Measurements from ENCODE around the gene ACVR1. TPM values are rescaled to one million over a fixed set of nuclear protein-coding genes. Genes with fewer than 3 reads are reported as not detected.

The ACVR1 gene
- total and polyA plus RNA-seq, 2 donors (not counting 3 experiments of a cell fraction or from before 2014, with no cell fraction given): 24.8 to 33.6 TPM

GRCh38 chr2:157741819-157742484 lies 134.2 kb downstream of the ACVR1 start:
- TF ChIP-seq CTCF (IDR thresholded peaks at IDR 0.05; ENCODE audit: extremely low read depth in 1 of 2, insufficient read depth in 1 of 2, low read depth in 1 of 2, low read length in 2 of 2) (no peak), EZH2 (IDR thresholded peaks at IDR 0.05; ENCODE audit: borderline replicate concordance, low read depth, low read length, severe bottlenecking) (no peak), FOS (IDR thresholded peaks at IDR 0.05; ENCODE audit: borderline replicate concordance, insufficient read depth, low read length) (no peak), JUN (IDR thresholded peaks at IDR 0.05; ENCODE audit: borderline replicate concordance, insufficient read depth, insufficient read length, low read depth) (no peak), MAX (IDR thresholded peaks at IDR 0.05; ENCODE audit: insufficient read depth, insufficient read length) (no peak), GATA2 (IDR thresholded peaks at IDR 0.05; ENCODE audit: insufficient read depth, insufficient read length, low read depth, low read length) (no peak), POLR2A (IDR thresholded peaks at IDR 0.05; ENCODE audit: low read depth, low read length) (no peak), POLR2AphosphoS5 (IDR thresholded peaks at IDR 0.05; ENCODE audit: insufficient read depth, low read depth, low read length) (no peak), MYC (IDR thresholded peaks at IDR 0.05; ENCODE audit: low read depth, low read length) (no peak)
- POLR2A ChIA-PET: no interaction called here
- dilution Hi-C loops (cut with MboI; ENCODE audit: extremely low pct_ligation_motif_present, low sequenced_read_pairs): no loop called here

More at GRCh38 chr2:157741819-157742484, 134.2 kb downstream of the ACVR1 start:
- FAIRE-seq (no peak), DNase-seq (ENCODE audit: low read depth, low spot score) (no peak)
- BruUV-seq (replicated peaks): no TSS peak
- CTCF ChIA-PET: no interaction called here
- intact Hi-C loops (cut with micrococcal nuclease): no loop called here
- Histone ChIP-seq H3K9me3 (replicated peaks; ENCODE audit: control insufficient read depth, insufficient read depth, low read length) (no peaks in the 10 kb centered on the region), H3K27me3 (ENCODE audit: control insufficient read depth in 2 of 2, insufficient read depth in 2 of 2, low read length in 2 of 2) (no peaks in the 10 kb centered on the region), H3K79me2 (ENCODE audit: control insufficient read depth, insufficient read depth, low read length) (no peaks in the 10 kb centered on the region), H3K9ac (replicated peaks; ENCODE audit: extremely low read depth, insufficient read depth, low read length) (no peak overlapping the region), H3K4me3 (replicated peaks in 1 of 3; ENCODE audit: insufficient read depth in 1 of 3, low read depth in 1 of 3, low read length in 3 of 3) (no peak overlapping the region), H3K9me1 (replicated peaks; ENCODE audit: control insufficient read depth, extremely low read depth, insufficient read depth, low read length) (no peaks in the 10 kb centered on the region), H3K27ac (ENCODE audit: insufficient read depth, low read depth, low read length) (no peak overlapping the region), H3K4me1 (ENCODE audit: control insufficient read depth, extremely low read depth, insufficient read depth, low read length) (no peaks in the 10 kb centered on the region), H3K4me2 (ENCODE audit: insufficient read depth, low read length) (no peak overlapping the region), H2AFZ (ENCODE audit: low read depth, low read length) (no peak overlapping the region), H4K20me1 (replicated peaks; ENCODE audit: control insufficient read depth, extremely low read depth, insufficient read depth, low read length) (no peaks in the 10 kb centered on the region), H3K36me3 (ENCODE audit: control insufficient read depth in 2 of 2, extremely low read depth in 1 of 2, insufficient read depth in 2 of 2, low read length in 2 of 2) (peaks cover 7 to 8% of the 10 kb centered on the region in 2 experiments)

All from endothelial cell of umbilical vein (primary cell).